Ramos (cell line): ENCODE measurements around the gene TIMM8B.
"Not testable (repeated sequence)": the region's sequence is repeated elsewhere in the genome, so short reads cannot be mapped to it uniquely, and the experiment has no call there.

ENCODE experiments used
- in situ Hi-C: fragments of 300-500 bp; cut with MboI; formaldehyde crosslinking; loops from one replicate; pipeline ENCODE4 v1.14.3; 2022; ENCODE audit warnings: low sequenced_read_pairs; ENCODE audit not compliant: unreplicated experiment

TIMM8B gene

DNA sequence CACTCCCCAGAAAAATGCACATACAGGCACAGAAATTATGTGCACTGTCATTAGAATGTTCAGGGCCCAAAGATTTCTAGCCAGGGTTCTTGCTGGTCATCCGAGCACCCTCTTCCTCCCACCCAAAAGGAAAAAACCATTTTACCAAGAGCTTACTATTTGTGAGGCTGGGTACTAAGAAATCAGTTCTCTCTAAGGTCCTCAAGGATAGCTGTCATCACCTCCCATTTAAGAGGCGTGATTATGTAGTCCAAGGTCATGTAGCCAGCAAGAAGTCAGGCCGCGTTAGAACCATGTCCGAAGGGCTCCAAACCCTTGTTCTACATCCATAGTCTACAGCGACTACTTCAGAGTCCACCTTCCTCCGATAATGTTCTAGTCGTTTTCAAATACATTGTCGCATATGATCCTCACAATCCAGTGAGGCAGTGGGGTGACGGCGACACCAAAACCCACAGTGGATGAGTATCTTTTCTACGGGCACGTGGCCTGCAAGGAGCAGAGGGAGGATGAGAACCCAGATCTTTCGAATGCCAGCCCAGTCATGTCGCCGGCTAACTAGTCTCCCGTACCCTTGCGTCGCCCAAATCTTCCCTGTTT is 634 bp downstream of the TIMM8B start:
- in situ Hi-C loops = no loop called here

DNA sequence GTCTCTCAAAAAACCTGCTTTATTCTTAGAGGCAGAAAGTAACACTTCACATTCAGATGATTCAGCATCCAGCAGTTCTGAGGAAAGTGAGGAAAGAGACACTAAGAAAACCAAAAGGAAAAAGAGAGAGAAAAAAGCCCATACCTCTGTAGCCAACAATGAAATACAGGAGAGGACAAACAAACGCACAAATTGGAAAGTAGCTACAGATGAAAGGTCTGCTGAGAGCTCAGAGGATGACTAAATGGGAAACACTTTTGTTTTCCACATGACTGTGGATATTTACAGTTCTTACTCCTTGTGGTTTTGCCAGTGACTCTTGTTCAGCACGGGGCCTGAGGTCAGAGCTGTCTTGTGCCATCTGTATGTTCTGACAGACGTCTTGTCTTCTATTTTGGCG is 3.8 kb downstream of the TIMM8B start:
- in situ Hi-C loops = no loop called here

DNA sequence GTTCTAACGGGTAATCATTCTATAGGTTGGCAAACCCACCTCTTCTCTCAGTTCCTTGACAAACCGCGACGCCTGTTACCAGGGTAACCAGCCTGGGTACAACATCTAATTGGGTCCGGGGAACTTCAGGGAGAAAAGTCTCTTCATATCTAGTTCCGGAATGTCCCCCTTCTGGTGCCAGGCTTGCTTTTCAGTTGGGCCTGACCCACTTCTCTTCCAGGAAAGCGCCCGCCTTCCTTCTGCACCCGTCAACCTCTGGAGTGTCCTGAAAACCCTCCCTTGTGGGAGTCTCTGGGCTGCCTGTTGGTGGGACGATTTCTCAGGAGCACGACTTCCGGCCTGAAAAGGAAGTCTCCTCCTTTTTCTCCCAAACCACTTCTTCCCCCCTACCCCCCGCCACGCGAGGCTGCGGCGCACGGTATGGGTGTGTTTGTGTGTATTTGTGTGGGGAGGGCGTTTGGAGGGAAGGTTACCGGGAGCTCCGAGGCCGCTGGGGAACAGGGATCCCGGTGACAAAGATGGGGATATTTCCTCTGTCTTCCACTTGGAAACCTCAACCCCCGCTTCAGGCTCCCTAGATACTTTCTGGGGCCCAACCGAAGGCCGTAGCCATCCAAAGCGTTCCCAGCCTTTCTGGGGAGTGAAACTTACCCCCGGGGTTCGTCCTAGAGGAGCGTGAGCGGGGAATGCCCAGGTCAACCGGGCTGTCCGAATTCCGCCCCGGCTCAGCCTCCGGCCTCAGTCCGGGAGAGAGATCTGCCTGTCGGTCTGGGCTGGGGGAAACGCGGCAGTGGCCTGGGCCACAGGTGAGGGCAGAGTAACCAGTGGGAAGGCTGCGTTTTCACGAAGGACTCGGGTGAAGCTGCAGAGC is 12.4 kb downstream of the TIMM8B start, which contains the start of the genes NKAPD1 and PIH1D2:
Gene NKAPD1, plus strand, starts transcription at position 359 of the 871 bp plus-strand sequence. CDS start 1,276 bp downstream, outside the sequence.
Gene PIH1D2, minus strand, starts transcription at position 77 of the 871 bp plus-strand sequence. CDS start 843 bp downstream, outside the sequence.
- in situ Hi-C loops = no loop called here

GRCh38 chr11:112062923-112063322 is 23.6 kb downstream of the TIMM8B start:
- in situ Hi-C loops = no loop called here

GRCh38 chr11:112058103-112058502 is 28.5 kb downstream of the TIMM8B start:
- in situ Hi-C loops = no loop called here

GRCh38 chr11:112057170-112057569 is 29.4 kb downstream of the TIMM8B start:
- in situ Hi-C loops = no loop called here

DNA sequence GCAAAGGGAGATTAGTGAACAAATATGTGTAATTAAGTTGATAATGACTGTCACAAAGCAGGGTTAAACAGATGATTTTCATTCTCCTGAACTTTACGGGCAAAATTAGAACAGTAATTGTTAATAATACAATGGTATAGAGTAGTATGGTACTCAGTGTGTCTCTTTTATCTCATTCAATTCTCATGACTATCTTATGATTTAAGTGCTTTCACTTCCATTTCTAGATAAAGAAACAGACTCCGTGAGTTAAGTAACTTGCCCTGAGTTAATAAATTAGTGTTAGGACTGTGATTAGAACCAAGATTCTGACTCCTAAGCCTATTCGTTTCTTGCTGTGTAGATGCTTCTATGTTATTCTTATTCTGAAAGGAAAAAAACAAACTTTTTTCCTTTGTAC is 34.8 kb downstream of the TIMM8B start:
- in situ Hi-C loops = no loop called here

GRCh38 chr11:112050721-112051120 is 35.8 kb downstream of the TIMM8B start:
- in situ Hi-C loops = no loop called here

DNA sequence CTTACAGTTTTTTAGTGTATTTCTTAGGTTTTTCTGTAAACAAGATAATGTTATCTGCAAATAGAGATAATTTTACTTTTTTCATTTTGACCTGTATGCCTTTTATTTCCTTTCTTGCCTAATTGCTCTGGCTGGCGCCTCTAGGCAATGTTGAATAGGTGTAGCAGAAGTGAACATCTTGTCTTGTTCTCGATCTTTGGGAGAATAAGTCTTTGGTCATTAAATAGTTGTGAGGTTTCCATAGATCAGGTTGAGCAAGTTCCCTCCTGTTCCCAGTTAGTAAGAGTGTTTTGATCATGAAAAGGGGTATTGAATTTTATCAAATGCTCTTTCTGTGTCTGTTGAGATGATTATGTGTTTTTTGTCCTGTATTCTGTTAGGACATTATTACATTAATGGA is 36.8 kb downstream of the TIMM8B start:
- in situ Hi-C loops = no loop called here

GRCh38 chr11:112048256-112048655 is 38.3 kb downstream of the TIMM8B start:
- in situ Hi-C loops = not testable (repeated sequence)

DNA sequence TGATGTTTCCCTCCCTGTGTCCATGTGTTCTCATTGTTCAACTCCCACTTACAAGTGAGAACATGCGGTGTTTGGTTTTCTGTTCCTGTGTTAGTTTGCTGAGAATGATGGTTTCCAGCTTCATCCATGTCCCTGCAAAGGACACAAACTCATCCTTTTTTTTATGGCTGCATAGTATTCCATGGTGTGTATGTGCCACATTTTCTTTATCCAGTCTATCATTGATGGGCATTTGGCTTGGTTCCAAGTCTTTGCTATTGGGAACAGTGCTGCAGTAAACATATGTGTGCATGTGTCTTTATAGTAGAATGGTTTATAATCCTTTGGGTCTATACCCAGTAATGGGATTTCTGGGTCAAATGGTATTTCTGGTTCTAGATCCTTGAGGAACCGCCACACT is 39.9 kb downstream of the TIMM8B start:
- in situ Hi-C loops = not testable (repeated sequence)

DNA sequence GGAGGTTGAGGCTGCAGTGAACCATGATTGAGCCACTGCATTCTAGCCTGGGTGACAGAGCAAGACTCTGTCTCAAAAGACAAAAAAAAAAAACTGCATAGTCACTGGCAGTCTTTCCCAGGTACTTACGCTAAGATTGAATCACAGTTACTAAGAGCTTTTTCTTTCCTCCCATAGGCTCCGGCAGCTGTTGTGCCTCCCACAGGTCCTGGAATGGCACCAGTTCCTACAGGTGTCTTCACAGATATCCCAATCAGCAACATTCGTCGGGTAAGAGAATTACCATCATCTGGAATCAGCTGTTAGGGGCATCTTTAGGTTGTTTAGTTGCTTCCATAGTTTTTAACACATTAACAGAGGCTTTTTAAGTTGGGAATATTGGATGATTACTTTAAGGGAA is 41.6 kb downstream of the TIMM8B start:
- in situ Hi-C loops = no loop called here

- in situ Hi-C loops = no loop called here
These were observed 43.6 kb downstream of the TIMM8B start for GRCh38 chr11:112042961-112043304.

DNA sequence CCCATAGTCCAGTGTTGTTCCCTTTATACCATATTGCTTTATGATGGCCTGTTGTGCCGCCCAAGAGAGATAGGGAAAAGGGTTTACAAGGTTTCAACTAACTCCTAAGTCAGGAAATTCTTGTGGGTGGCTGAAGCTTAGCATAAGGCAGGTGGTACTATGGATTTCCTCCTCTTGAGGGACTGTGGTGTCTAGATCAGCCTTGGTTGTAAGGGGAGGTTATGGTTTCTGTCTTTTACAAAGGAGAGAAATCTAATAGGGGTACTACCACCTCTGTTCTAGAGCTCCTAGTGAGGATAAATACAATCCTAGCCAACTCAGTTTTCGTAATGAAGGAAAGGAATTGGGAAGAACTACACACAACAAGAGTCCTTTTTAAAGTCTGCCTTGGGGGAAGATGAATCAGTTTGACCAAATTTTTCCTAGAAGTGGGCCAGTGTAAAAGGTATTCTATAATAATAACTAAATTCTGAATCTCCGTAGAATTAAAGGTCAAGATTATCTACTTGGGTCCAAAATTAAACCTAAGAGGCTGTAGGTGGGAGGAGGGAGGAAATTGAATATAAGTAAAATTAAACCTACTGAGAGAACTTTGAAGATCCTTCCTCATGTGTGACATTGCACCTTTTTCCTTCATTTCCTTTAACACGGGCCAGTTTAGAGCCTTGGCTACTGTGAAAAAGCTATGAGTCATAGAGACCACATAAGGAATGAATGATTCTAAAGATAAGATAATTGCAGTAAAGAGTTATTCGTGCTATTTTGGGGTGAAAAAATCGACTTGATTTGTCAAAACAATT is 44.2 kb downstream of the TIMM8B start:
- in situ Hi-C loops = no loop called here

DNA sequence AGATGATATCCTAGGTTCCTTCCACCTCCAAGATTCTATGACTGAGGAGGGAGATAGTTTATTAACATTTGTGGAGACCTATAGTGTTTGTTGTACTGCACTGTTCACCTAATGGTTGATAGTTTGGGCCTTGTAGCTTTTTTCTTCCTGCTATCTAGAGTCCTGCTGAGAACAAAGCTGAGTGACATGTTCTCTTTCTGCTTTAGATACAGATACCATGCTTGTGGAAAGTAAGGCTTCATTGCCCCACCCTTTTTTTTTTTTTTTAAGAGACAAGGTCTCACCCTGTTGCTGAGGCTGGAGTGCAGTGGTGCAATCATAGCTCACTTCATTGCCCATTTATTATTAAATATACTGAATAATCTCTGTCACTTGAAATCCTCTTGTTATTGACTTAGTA is 49.0 kb downstream of the TIMM8B start:
- in situ Hi-C loops = no loop called here
